H9 (cell line): ENCODE data around the gene CCDC68. TPM values are rescaled to one million over a fixed set of nuclear protein-coding genes. Genes with fewer than 3 reads are reported as not detected.

Experiments used
- DNase-seq: peaks from one replicate; pipeline ENCODE4 v3.0.0-alpha.2; 2017
- H2AFZ ChIP-seq: one replicate; pipeline ENCODE4 v1.6.1; 2013; ENCODE audit warnings: mild to moderate bottlenecking, low read length, control low read depth, moderate library complexity
- H2AK5ac ChIP-seq: 2 replicates; pipeline ENCODE4 v1.6.1; 2013; ENCODE audit warnings: low read length, control low read depth, mixed read lengths; ENCODE audit not compliant: insufficient read length
- H2BK120ac ChIP-seq: one replicate; pipeline ENCODE4 v1.6.1; 2013; ENCODE audit warnings: low read depth, mild to moderate bottlenecking, low read length, control low read depth, inconsistent platforms; ENCODE audit not compliant: poor library complexity, severe bottlenecking
- H2BK12ac ChIP-seq: 2 replicates; pipeline ENCODE4 v1.6.1; 2013; ENCODE audit warnings: low read length, control low read depth, mixed read lengths, low read depth; ENCODE audit not compliant: insufficient read length
- H2BK15ac ChIP-seq: 2 replicates; pipeline ENCODE4 v1.6.1; 2013; ENCODE audit warnings: low read depth, low read length, control low read depth
- H2BK20ac ChIP-seq: one replicate; pipeline ENCODE4 v1.6.1; 2013; ENCODE audit warnings: low read depth, mild to moderate bottlenecking, low read length, control low read depth, inconsistent platforms; ENCODE audit not compliant: poor library complexity, severe bottlenecking
- H2BK5ac ChIP-seq: 2 replicates; pipeline ENCODE4 v1.6.1; 2013; ENCODE audit warnings: low read length, control low read depth, mixed read lengths; ENCODE audit not compliant: insufficient read length
- H3K14ac ChIP-seq: 2 replicates; pipeline ENCODE4 v1.6.1; 2013; ENCODE audit warnings: low read length, control low read depth; ENCODE audit not compliant: insufficient read depth
- H3K18ac ChIP-seq: 2 replicates; pipeline ENCODE4 v1.6.1; 2013; ENCODE audit warnings: low read depth, mild to moderate bottlenecking, mixed read lengths, low read length, control low read depth; ENCODE audit not compliant: insufficient read length
- H3K23ac ChIP-seq: 2 replicates; pipeline ENCODE4 v1.6.1; 2013; ENCODE audit warnings: low read length, control low read depth, mixed read lengths, low read depth; ENCODE audit not compliant: insufficient read length
- H3K23me2 ChIP-seq: 2 replicates; pipeline ENCODE4 v1.6.1; 2013; ENCODE audit warnings: low read depth, mild to moderate bottlenecking, mixed read lengths, low read length, control low read depth; ENCODE audit not compliant: insufficient read length, poor library complexity, severe bottlenecking
- H3K27ac ChIP-seq: 2 replicates; pipeline ENCODE4 v1.5.1; 2013; ENCODE audit warnings: low read length, control low read depth, mixed read lengths, low read depth; ENCODE audit not compliant: insufficient read length
- H3K27me3 ChIP-seq: 2 replicates; pipeline ENCODE4 v1.6.1; 2013; ENCODE audit warnings: low read length, control low read depth, inconsistent platforms; ENCODE audit not compliant: insufficient read depth
- H3K4ac ChIP-seq: 2 replicates; pipeline ENCODE4 v1.6.1; 2013; ENCODE audit warnings: low read depth, mild to moderate bottlenecking, control low read depth, inconsistent platforms, low read length, moderate library complexity
- H3K4me1 ChIP-seq: 2 replicates; pipeline ENCODE4 v1.6.1; 2013; ENCODE audit warnings: low read length, control low read depth, inconsistent platforms; ENCODE audit not compliant: insufficient read depth
- H3K4me2 ChIP-seq: 2 replicates; pipeline ENCODE4 v1.6.1; 2013; ENCODE audit warnings: low read length, control low read depth, mixed read lengths; ENCODE audit not compliant: insufficient read length, insufficient read depth
- H3K56ac ChIP-seq: 2 replicates; pipeline ENCODE4 v1.6.1; 2013; ENCODE audit warnings: low read depth, mild to moderate bottlenecking, mixed read lengths, low read length, control low read depth; ENCODE audit not compliant: insufficient read length
- H3K79me1 ChIP-seq: 2 replicates; pipeline ENCODE4 v1.6.1; 2013; ENCODE audit warnings: low read depth, mild to moderate bottlenecking, moderate library complexity, low read length, control low read depth, inconsistent platforms; ENCODE audit not compliant: insufficient read depth, poor library complexity, severe bottlenecking
- H3K79me2 ChIP-seq: 2 replicates; pipeline ENCODE4 v1.6.1; 2013; ENCODE audit warnings: low read length, control low read depth, inconsistent platforms; ENCODE audit not compliant: insufficient read depth
- H3K9ac ChIP-seq: 2 replicates; pipeline ENCODE4 v1.6.1; 2013; ENCODE audit warnings: low read length, control low read depth, mixed read lengths; ENCODE audit not compliant: insufficient read length; ENCODE audit errors: extremely low read depth
- H3K9me3 ChIP-seq: one replicate; pipeline ENCODE4 v1.6.1; 2013; ENCODE audit warnings: low read depth, low read length, inconsistent platforms; ENCODE audit not compliant: control insufficient read depth
- H3T11ph ChIP-seq: one replicate; pipeline ENCODE4 v1.6.1; 2013; ENCODE audit warnings: mild to moderate bottlenecking, low read length, control low read depth, inconsistent platforms
- H4K20me1 ChIP-seq: one replicate; pipeline ENCODE4 v1.6.1; 2013; ENCODE audit not compliant: control insufficient read depth, insufficient read length, insufficient read depth
- H4K5ac ChIP-seq: 2 replicates; pipeline ENCODE4 v1.6.1; 2013; ENCODE audit warnings: low read depth, mild to moderate bottlenecking, mixed read lengths, low read length, control low read depth; ENCODE audit not compliant: insufficient read length
- H4K8ac ChIP-seq: replicated peaks from 2 replicates; pipeline ENCODE4 v1.6.1; 2013; ENCODE audit warnings: low read length, control low read depth, mixed read lengths, low read depth; ENCODE audit not compliant: insufficient read length
- H4K91ac ChIP-seq: 2 replicates; pipeline ENCODE4 v1.6.1; 2013; ENCODE audit warnings: low read depth, mild to moderate bottlenecking, moderate library complexity, mixed read lengths, low read length, control low read depth; ENCODE audit not compliant: insufficient read length
- H3K27ac Mint-ChIP-seq, 3 experiments: 2 replicates in 2 of 3; 3 replicates in 1 of 3; pipeline ENCODE4 v1.8.0; 2020 to 2021; ENCODE audit warnings: mixed read lengths in 3 of 3, mild to moderate bottlenecking in 1 of 3, moderate library complexity in 1 of 3
- H3K27me3 Mint-ChIP-seq: 2 replicates; pipeline ENCODE4 v1.8.0; 2021; ENCODE audit warnings: low read depth, mild to moderate bottlenecking, moderate library complexity, mixed read lengths
- H3K36me3 Mint-ChIP-seq, 3 experiments: 2 replicates in 2 of 3; 3 replicates in 1 of 3; pipeline ENCODE4 v1.8.0; 2020 to 2021; ENCODE audit warnings: low read depth in 3 of 3, mixed read lengths in 3 of 3; ENCODE audit not compliant: insufficient read depth in 1 of 3
- H3K4me1 Mint-ChIP-seq, 2 experiments: 2 replicates each; pipeline ENCODE4 v1.8.0; 2020; ENCODE audit warnings: mixed read lengths in 2 of 2
- H3K4me3 Mint-ChIP-seq, 2 experiments: 2 replicates in 1 of 2; 3 replicates in 1 of 2; pipeline ENCODE4 v1.8.0; 2020 to 2021; ENCODE audit warnings: mild to moderate bottlenecking in 2 of 2, mixed read lengths in 2 of 2, moderate library complexity in 1 of 2
- H3K9me3 Mint-ChIP-seq, 2 experiments: 2 replicates in 1 of 2; 3 replicates in 1 of 2; pipeline ENCODE4 v1.8.0; 2020; ENCODE audit warnings: mild to moderate bottlenecking in 2 of 2, mixed read lengths in 2 of 2, moderate library complexity in 1 of 2
- WGBS: extraction: QIAGEN DNeasy Blood & Tissue Kit; methylation state at CpG from one replicate; pipeline ENCODE4 v1.1.7; 2013; ENCODE audit warnings: missing lambda C conversion rate, low lambda C conversion rate, mixed read lengths; ENCODE audit not compliant: insufficient read length; ENCODE audit errors: extremely low coverage; 5-methylcytosine and 5-hydroxymethylcytosine counted together
- total RNA-seq: library from RNA; stranded (reverse); gene quantifications from 2 replicates; pipeline ENCODE4 v1.2.1, GENCODE V29; 2021
- TF ChIP-seq, protein P1 (sequence below): fragments of 200-600 bp; sonication (generic); conservative IDR thresholded peaks from 3 replicates; pipeline ENCODE4 v1.8.0; 2021; ENCODE audit warnings: antibody characterized with exemption, mild to moderate bottlenecking

CCDC68 gene
- total RNA-seq, 1 experiment from 2014 or later = not detected

- Histone ChIP-seq H2BK15ac (no peak overlapping the region), H2BK20ac (no peak overlapping the region), H3K79me1 (no peaks in the 10 kb centered on the region), H3K27me3 (no peaks in the 10 kb centered on the region), H3T11ph (no peak overlapping the region), H4K5ac (no peak overlapping the region), H4K91ac (no peak overlapping the region), H2BK120ac (no peak overlapping the region), H2AK5ac (no peak overlapping the region), H3K14ac (no peak overlapping the region), H3K79me2 (no peaks in the 10 kb centered on the region), H2BK12ac (no peak overlapping the region), H2AFZ (no peak overlapping the region), H4K20me1 (no peaks in the 10 kb centered on the region), H3K18ac (no peak overlapping the region), H3K4me2 (no peak overlapping the region), H3K56ac (no peak overlapping the region), H3K27ac (no peak overlapping the region), H3K9me3 (no peaks in the 10 kb centered on the region), H3K23me2 (no peaks in the 10 kb centered on the region), H4K8ac (no peak overlapping the region), H3K4ac (no peak overlapping the region), H3K9ac (no peak overlapping the region), H2BK5ac (no peak overlapping the region), H3K4me1 (no peaks in the 10 kb centered on the region), H3K23ac (no peak overlapping the region)
- Mint-ChIP-seq H3K9me3 (no peaks in the 10 kb centered on the region), H3K27ac (no peak overlapping the region), H3K4me1 (peaks cover 0 to 3% of the 10 kb centered on the region in 2 experiments; a peak in 1 of 4 replicates), H3K27me3 (no peaks in the 10 kb centered on the region), H3K36me3 (no peaks in the 10 kb centered on the region), H3K4me3 (no peak overlapping the region)
- WGBS = no CpG with 5 or more reads among the region's 4 CpGs
- no peak for DNase-seq
- TF ChIP-seq, protein P1, sequence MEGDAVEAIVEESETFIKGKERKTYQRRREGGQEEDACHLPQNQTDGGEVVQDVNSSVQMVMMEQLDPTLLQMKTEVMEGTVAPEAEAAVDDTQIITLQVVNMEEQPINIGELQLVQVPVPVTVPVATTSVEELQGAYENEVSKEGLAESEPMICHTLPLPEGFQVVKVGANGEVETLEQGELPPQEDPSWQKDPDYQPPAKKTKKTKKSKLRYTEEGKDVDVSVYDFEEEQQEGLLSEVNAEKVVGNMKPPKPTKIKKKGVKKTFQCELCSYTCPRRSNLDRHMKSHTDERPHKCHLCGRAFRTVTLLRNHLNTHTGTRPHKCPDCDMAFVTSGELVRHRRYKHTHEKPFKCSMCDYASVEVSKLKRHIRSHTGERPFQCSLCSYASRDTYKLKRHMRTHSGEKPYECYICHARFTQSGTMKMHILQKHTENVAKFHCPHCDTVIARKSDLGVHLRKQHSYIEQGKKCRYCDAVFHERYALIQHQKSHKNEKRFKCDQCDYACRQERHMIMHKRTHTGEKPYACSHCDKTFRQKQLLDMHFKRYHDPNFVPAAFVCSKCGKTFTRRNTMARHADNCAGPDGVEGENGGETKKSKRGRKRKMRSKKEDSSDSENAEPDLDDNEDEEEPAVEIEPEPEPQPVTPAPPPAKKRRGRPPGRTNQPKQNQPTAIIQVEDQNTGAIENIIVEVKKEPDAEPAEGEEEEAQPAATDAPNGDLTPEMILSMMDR = no peak
Observed at GRCh38 chr18:54948350-54948837, 10.9 kb downstream of the CCDC68 start.
